SK-N-SH treated with all-trans-retinoic acid at 6 μM for 48 hours (cell line): ENCODE measurements around the gene SMARCD1.

Experiments
- ATAC-seq: fragments of 200-7000 bp; cut with Tn5 transposase; 3 replicates; pipeline ENCODE4 v1.9.1; 2020; ENCODE audit warnings: mild to moderate bottlenecking, moderate library complexity
- ARNTL ChIP-seq: fragments of 450-650 bp; formaldehyde crosslinking; IDR thresholded peaks from 2 replicates; pipeline ENCODE4 v1.5.0; 2020; ENCODE audit warnings: low read depth, mild to moderate bottlenecking, moderate library complexity, borderline replicate concordance
- CSRNP3 ChIP-seq: fragments of 250-450 bp; sonication (Bioruptor Pico); IDR thresholded peaks from 2 replicates; pipeline ENCODE4 v1.5.1; 2021; ENCODE audit warnings: mild to moderate bottlenecking, moderate library complexity
- ESRRG ChIP-seq: fragments of 250-450 bp; sonication (Bioruptor Pico); IDR thresholded peaks from 2 replicates; pipeline ENCODE4 v1.6.1; 2021; ENCODE audit warnings: mild to moderate bottlenecking
- ISL1 ChIP-seq: fragments of 250-450 bp; sonication (Bioruptor Pico); IDR thresholded peaks from 2 replicates; pipeline ENCODE4 v2.1.2; 2022; ENCODE audit warnings: mild to moderate bottlenecking, moderate library complexity
- OSR1 ChIP-seq: fragments of 250-450 bp; sonication (Bioruptor Pico); IDR thresholded peaks from 2 replicates; pipeline ENCODE4 v1.8.0; 2022; ENCODE audit warnings: moderate library complexity, mild to moderate bottlenecking, inconsistent platforms
- PATZ1 ChIP-seq: fragments of 250-450 bp; sonication (Bioruptor Pico); IDR thresholded peaks from 2 replicates; pipeline ENCODE4 v1.8.0; 2020; ENCODE audit warnings: mild to moderate bottlenecking, moderate library complexity, borderline replicate concordance
- PPARA ChIP-seq: fragments of 250-450 bp; sonication (Bioruptor Pico); IDR thresholded peaks from 2 replicates; pipeline ENCODE4 v1.5.0; 2020; ENCODE audit warnings: mild to moderate bottlenecking, borderline replicate concordance
- RARB ChIP-seq: fragments of 250-450 bp; sonication (Bioruptor Pico); IDR thresholded peaks from 2 replicates; pipeline ENCODE4 v1.8.0; 2021; ENCODE audit warnings: mild to moderate bottlenecking, moderate library complexity
- SNAI2 ChIP-seq: fragments of 250-450 bp; sonication (Bioruptor Pico); IDR thresholded peaks from 2 replicates; pipeline ENCODE4 v1.5.0; 2020; ENCODE audit warnings: mild to moderate bottlenecking, moderate library complexity
- TOX ChIP-seq: fragments of 250-450 bp; sonication (Bioruptor Pico); IDR thresholded peaks from 2 replicates; pipeline ENCODE4 v1.8.0; 2021; ENCODE audit warnings: mild to moderate bottlenecking, moderate library complexity, borderline replicate concordance
- ZC3H10 ChIP-seq: fragments of 250-450 bp; sonication (Bioruptor Pico); IDR thresholded peaks from 2 replicates; pipeline ENCODE4 v1.5.1; 2021; ENCODE audit warnings: mild to moderate bottlenecking, moderate library complexity
- ZFP3 ChIP-seq: fragments of 250-450 bp; sonication (Bioruptor Pico); IDR thresholded peaks from 2 replicates; pipeline ENCODE4 v1.5.0; 2020; ENCODE audit warnings: mild to moderate bottlenecking, moderate library complexity
- ZFP30 ChIP-seq: fragments of 450-650 bp; formaldehyde crosslinking; IDR thresholded peaks from 2 replicates; pipeline ENCODE4 v1.5.0; 2022; ENCODE audit warnings: mild to moderate bottlenecking, moderate library complexity
- ZNF8 ChIP-seq: fragments of 450-650 bp; formaldehyde crosslinking; IDR thresholded peaks from 2 replicates; pipeline ENCODE4 v1.5.0; 2020; ENCODE audit warnings: mild to moderate bottlenecking, moderate library complexity
- TF ChIP-seq, protein P1 (sequence below): fragments of 250-450 bp; sonication (Bioruptor Pico); IDR thresholded peaks from 2 replicates; pipeline ENCODE4 v1.8.0; 2021; ENCODE audit warnings: low read depth, mild to moderate bottlenecking, moderate library complexity, borderline replicate concordance
- TF ChIP-seq, protein P2 (sequence below): fragments of 250-450 bp; sonication (Bioruptor Pico); IDR thresholded peaks from 2 replicates; pipeline ENCODE4 v1.5.1; 2020; ENCODE audit warnings: low read depth, mild to moderate bottlenecking, moderate library complexity
- TF ChIP-seq, protein P3 (sequence below): fragments of 250-450 bp; sonication (Bioruptor Pico); IDR thresholded peaks from 2 replicates; pipeline ENCODE4 v1.5.0; 2020; ENCODE audit warnings: mild to moderate bottlenecking, moderate library complexity

SMARCD1 gene

DNA sequence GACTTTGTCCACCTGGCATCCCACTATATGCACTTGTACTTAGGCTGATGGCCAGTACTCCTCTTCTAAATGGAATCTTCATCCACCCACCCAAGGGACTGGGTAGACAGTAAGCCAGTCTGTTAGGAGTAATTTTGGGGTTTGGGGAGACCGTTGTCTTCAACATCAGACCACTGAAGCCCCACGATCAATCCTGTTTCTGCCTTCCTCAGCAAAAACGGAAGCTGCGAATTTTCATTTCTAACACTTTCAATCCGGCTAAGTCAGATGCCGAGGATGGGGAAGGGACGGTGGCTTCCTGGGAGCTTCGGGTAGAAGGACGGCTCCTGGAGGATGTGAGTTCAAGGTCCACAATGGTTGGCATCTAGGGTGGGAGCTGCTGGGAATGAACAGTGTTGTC is 2.0 kb downstream of the SMARCD1 start:
- ATAC-seq = no peak
- TF ChIP-seq OSR1 (CRISPR knock-in tag) = no peak
- TF ChIP-seq TOX (CRISPR knock-in tag) = no peak

GRCh38 chr12:50087995-50088394 is 2.9 kb downstream of the SMARCD1 start:
- ATAC-seq = no peak
- TF ChIP-seq RARB (CRISPR knock-in tag) = no peak
- TF ChIP-seq, all 23 proteins: peak for 0

DNA sequence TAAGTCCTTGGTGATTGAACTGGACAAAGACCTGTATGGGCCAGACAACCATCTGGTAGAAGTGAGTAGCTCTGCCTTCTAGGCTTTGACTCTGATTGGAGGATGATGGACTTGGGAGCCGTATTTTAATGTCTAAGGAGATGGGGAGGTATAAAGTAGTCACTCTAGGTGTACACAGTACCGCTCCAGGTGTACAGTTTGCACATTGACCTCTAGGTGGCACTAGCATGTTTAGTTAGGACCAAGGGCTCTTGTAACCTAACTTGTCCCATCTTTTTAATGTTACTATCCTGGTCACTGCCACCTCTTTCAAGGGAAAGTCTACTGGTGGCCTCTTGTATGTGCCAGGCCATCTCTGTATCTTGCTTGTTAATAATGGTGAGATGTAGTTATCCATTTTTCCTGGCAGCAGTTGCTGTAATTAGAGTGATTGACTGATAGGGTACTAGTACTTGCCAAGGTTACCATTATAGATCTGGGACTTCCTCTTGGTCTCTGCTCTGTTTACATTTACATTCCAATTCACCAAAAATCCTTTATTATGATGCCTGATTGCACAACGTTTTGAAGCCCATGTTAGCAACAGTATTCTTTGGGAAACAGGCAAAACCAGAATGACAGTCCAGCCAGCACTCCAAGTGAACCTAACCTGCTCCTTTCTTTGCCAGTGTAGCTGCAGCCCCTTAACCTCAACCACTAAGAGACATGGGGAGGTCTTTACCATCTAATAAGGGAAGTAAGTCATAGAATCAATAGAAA is 3.6 kb downstream of the SMARCD1 start:
- TF ChIP-seq ESRRG (CRISPR knock-in tag) = no peak
- no peak for TF ChIP-seq PATZ1 (CRISPR knock-in tag)
- TF ChIP-seq OSR1 (CRISPR knock-in tag) = no peak
- TF ChIP-seq ISL1 (CRISPR knock-in tag) = no peak
- no peak for TF ChIP-seq ARNTL (CRISPR knock-in tag)
- no peak for TF ChIP-seq CSRNP3
- TF ChIP-seq, protein P1, sequence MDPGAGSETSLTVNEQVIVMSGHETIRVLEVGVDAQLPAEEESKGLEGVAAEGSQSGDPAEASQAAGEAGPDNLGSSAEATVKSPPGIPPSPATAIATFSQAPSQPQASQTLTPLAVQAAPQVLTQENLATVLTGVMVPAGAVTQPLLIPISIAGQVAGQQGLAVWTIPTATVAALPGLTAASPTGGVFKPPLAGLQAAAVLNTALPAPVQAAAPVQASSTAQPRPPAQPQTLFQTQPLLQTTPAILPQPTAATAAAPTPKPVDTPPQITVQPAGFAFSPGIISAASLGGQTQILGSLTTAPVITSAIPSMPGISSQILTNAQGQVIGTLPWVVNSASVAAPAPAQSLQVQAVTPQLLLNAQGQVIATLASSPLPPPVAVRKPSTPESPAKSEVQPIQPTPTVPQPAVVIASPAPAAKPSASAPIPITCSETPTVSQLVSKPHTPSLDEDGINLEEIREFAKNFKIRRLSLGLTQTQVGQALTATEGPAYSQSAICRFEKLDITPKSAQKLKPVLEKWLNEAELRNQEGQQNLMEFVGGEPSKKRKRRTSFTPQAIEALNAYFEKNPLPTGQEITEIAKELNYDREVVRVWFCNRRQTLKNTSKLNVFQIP = no peak
- no peak for TF ChIP-seq SNAI2 (CRISPR knock-in tag)
- TF ChIP-seq TOX (CRISPR knock-in tag) = no peak
- TF ChIP-seq, protein P2, sequence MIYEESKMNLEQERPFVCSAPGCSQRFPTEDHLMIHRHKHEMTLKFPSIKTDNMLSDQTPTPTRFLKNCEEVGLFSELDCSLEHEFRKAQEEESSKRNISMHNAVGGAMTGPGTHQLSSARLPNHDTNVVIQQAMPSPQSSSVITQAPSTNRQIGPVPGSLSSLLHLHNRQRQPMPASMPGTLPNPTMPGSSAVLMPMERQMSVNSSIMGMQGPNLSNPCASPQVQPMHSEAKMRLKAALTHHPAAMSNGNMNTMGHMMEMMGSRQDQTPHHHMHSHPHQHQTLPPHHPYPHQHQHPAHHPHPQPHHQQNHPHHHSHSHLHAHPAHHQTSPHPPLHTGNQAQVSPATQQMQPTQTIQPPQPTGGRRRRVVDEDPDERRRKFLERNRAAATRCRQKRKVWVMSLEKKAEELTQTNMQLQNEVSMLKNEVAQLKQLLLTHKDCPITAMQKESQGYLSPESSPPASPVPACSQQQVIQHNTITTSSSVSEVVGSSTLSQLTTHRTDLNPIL (CRISPR knock-in tag) = no peak
- no peak for TF ChIP-seq ZFP30 (CRISPR knock-in tag)
- ATAC-seq = peak; percentile 21; the same call in 2 of the 3 replicates

DNA sequence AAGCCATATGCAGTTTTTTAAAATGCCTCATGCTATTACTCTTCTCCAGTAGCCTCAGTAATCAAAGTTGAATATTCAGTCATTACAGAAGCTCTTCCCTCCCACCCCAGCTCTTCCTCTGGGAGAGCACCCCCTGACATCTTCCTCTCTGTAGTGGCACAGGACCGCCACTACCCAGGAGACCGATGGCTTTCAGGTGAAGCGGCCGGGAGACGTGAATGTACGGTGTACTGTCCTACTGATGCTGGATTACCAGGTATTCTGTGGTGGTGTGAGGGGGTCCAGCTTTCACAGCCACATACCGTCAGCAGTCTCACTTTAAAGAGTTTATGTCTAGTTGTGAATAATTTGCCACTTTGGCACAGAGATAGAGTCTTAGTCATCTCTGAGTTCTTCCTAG is 4.6 kb downstream of the SMARCD1 start:
- no peak for ATAC-seq
- no peak for TF ChIP-seq ARNTL (CRISPR knock-in tag)
- no peak for TF ChIP-seq ZC3H10 (CRISPR knock-in tag)
- TF ChIP-seq, protein P2 (CRISPR knock-in tag) = no peak
- TF ChIP-seq OSR1 (CRISPR knock-in tag) = no peak
- no peak for TF ChIP-seq TOX (CRISPR knock-in tag)
- TF ChIP-seq, protein P1 = no peak
- TF ChIP-seq ZFP3 (CRISPR knock-in tag) = no peak
- TF ChIP-seq ESRRG (CRISPR knock-in tag) = no peak
- no peak for TF ChIP-seq PPARA (CRISPR knock-in tag)
- no peak for TF ChIP-seq ZNF8 (CRISPR knock-in tag)
- no peak for TF ChIP-seq ZFP30 (CRISPR knock-in tag)
- TF ChIP-seq, protein P3, sequence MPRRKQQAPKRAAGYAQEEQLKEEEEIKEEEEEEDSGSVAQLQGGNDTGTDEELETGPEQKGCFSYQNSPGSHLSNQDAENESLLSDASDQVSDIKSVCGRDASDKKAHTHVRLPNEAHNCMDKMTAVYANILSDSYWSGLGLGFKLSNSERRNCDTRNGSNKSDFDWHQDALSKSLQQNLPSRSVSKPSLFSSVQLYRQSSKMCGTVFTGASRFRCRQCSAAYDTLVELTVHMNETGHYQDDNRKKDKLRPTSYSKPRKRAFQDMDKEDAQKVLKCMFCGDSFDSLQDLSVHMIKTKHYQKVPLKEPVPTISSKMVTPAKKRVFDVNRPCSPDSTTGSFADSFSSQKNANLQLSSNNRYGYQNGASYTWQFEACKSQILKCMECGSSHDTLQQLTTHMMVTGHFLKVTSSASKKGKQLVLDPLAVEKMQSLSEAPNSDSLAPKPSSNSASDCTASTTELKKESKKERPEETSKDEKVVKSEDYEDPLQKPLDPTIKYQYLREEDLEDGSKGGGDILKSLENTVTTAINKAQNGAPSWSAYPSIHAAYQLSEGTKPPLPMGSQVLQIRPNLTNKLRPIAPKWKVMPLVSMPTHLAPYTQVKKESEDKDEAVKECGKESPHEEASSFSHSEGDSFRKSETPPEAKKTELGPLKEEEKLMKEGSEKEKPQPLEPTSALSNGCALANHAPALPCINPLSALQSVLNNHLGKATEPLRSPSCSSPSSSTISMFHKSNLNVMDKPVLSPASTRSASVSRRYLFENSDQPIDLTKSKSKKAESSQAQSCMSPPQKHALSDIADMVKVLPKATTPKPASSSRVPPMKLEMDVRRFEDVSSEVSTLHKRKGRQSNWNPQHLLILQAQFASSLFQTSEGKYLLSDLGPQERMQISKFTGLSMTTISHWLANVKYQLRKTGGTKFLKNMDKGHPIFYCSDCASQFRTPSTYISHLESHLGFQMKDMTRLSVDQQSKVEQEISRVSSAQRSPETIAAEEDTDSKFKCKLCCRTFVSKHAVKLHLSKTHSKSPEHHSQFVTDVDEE (CRISPR knock-in tag) = no peak
- no peak for TF ChIP-seq CSRNP3
- TF ChIP-seq PATZ1 (CRISPR knock-in tag) = no peak
